GM21825 (cell line): ENCODE results near the gene GLCCI1.

Source experiments
- ATAC-seq: cut with Tn5 transposase; IDR thresholded peaks from one replicate; pipeline ENCODE4 v1.9.1; 2021; ENCODE audit warnings: mild to moderate bottlenecking, moderate library complexity; ENCODE audit not compliant: unreplicated experiment

GLCCI1 gene

GRCh38 chr7:7959979-7960670 lies 8.5 kb upstream of the GLCCI1 start:
- ATAC-seq: peak; percentile 93

DNA sequence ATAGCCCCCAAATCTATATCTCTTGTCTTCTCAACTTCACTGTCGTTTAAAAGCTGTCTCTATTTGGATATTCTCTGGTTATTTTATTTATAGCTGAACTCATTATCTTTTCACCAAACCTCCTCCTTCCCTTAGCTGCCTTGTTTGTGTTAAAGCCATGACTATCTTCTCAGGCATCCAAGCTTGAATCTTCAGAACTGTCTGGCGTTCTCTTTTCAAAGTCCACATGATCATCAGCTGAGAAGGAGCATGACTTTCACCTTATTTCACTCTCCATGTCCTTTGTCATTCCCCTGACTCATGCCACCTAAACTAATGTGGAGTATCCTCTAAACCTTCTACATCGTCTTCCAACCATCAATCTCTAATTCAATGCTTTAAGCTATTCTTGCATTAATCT lies 5.7 kb upstream of the GLCCI1 start:
- ATAC-seq: no peak

DNA sequence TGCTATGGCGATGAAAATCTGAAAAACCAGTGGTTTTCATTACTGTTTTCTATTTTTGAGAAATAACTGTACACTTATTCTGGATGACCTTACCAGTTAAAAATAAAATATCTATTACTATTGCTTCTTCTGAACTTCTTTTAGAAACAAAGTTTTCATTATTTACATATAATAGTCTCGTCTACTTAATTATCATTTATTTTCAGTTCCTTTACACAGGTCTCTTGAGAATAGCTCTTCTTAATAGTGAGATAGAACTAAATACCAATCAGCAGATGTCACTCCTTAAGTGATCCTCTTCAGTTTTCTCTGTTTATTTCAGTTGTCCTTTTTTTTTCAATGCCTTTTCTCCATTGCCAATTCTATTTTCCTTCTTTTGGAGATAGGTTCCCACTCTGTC lies 4.3 kb upstream of the GLCCI1 start:
- no peak for ATAC-seq

DNA sequence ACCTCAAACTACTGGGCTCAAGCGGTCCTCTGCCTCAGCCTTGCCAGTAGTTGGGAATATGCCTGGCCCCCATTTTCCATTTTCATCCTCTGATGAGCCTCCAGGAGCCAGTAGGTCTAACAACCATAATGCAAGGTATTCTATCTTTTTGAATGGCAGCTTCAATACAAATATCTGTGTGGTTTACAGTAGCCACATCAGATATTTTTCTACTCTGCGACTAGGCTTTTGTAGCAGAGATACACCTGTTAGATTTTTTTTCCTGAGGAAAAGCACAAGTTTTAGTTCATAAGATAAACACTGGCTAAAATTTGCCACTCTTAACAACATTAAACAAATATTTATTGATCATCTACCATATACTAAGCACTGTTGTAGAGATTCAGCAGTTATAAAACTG lies 3.9 kb upstream of the GLCCI1 start:
- ATAC-seq: no peak

DNA sequence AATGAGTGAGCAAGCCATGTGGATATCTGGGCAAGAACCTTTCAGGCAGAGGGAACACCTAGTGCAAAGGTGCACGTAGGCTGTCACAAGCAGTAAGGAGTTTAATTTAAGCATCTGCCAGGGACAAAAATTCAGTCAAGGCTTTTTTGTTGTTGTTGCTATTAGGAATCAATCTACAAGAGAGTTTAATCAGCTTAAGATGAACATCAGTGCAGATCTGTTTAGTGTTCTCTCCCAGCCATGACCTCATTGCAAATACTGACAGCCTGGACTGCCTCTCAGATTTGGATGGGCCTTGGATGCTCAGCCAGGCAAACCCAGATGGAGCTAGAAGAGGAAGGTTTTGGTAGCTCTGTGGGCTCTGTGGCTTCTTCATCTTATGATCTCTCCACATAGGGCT lies 3.3 kb upstream of the GLCCI1 start:
- ATAC-seq: no peak

- ATAC-seq: no peak
Measured at GRCh38 chr7:7966141-7966734, 2.4 kb upstream of the GLCCI1 start.

- ATAC-seq: no peak
Measured at GRCh38 chr7:7967886-7968543, 581 bp upstream of the GLCCI1 start.

GRCh38 chr7:7969306-7970236 lies 975 bp downstream of the GLCCI1 start:
- peak; percentile 8 for ATAC-seq

- no peak for ATAC-seq
Measured at GRCh38 chr7:7970237-7970530, 1.6 kb downstream of the GLCCI1 start.

GRCh38 chr7:7970531-7971307 lies 2.1 kb downstream of the GLCCI1 start:
- no peak for ATAC-seq

- ATAC-seq: no peak
Measured at GRCh38 chr7:7971308-7972040, 2.9 kb downstream of the GLCCI1 start.

DNA sequence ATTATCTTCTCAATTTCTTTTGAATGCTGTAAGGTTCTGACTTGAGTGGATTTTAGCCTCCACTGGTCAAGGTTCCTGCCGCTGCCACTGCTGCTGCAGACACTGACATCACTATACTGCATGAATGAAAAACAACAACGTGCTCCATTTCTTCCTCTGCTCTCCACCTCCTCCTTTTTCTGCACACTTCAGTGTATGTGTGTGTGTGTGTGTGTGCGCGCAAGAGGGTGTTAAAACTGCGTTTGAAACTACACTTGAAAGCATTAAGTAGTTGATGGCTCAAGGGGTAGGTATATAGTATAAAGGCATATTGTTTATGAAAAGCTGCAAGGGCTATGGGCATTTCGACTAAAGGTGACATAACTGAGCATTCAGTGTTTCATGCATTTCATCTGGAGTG lies 3.5 kb downstream of the GLCCI1 start:
- no peak for ATAC-seq

DNA sequence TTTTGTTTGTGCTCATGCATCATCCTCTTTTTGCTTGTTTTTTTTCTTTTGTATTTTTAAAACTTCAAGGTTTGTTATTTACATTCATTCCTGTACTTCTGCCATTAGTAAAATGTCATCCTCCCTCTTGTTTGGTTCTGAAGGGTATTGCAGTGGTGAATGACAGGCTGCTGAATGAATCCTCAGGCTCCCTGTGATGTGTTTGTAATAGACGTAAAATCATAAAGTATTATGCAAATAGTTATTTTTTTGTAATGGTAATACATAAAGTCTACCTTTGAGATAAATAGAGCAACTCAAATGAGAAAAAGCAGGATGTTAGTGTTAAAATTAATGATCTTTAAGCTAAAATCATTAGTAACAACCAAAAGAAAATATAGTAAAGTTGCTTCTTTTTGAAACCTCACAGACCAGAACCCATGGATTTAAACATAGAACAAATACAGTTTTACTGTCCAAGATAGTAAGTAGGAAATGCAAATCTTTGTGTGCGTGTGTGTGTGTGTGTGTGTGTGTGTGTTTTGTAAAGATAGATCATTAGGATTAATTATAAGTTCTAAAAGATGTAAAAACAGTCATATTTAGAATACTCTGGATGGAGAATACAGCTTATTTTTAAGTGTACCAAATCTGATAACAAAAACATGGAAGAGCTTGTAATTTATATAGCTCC lies 4.5 kb downstream of the GLCCI1 start:
- ATAC-seq: no peak

- ATAC-seq: no peak
Measured at GRCh38 chr7:7976677-7977076, 8.1 kb downstream of the GLCCI1 start.

DNA sequence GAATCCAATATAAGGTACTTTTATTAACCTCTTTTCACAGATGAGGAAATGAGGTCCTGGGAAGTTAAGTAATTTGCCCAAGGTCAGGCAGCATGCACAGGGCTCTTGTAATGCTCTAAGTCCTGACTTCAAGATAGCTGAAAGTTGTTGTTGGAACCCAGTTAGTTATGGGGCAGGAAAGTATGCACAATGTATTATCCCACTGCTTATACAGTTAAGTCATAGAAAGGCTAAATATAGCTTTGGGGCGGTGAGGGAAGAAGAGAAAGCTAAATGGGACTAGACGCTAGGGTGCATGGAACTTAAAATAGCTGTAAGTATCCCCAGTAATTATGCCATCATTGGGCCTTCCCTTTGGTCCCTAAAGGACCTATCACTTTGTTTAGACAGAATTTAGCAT lies 9.2 kb downstream of the GLCCI1 start:
- no peak for ATAC-seq

GRCh38 chr7:7978860-7979259 lies 10.3 kb downstream of the GLCCI1 start:
- ATAC-seq: no peak

GRCh38 chr7:7979558-7979957 lies 11.0 kb downstream of the GLCCI1 start:
- ATAC-seq: no peak

GRCh38 chr7:7980134-7980533 lies 11.5 kb downstream of the GLCCI1 start:
- no peak for ATAC-seq

DNA sequence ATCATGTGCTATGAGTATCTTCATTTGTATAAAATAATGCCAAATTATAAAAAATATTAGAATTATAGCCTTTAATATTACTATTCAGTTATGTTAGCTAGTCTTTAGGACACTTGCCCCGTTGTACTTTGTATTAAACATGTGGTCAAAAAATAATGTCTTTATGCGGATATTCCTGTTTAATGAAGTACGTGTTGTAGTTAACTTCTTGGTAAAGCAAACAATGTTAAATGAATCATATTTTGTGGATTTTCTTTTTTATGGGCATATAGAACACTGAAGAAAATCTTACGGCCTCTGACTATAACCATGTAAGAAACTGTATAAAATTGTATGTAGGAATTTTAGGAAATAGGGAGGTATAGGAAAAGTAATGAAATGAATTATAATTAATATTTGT lies 14.3 kb downstream of the GLCCI1 start:
- no peak for ATAC-seq

DNA sequence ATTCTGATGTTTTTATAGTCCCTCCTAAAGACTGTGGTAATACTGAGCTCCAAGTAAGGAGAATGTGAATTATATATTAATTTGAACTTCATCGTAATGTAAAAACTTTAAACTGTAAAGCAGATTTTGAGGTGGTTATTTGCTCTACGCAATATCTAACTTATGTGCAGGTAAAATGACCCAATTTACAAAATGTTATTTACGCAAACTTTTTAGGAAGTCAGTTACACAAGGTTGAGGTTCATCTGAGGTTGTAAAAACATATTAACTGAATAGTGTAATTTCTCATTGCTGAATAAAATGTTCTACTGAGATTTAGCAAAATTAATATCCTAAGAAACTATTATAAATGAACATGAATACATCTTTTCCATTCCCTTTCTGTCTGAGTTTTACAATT lies 15.8 kb downstream of the GLCCI1 start:
- no peak for ATAC-seq
